ENCODE results near the gene G3BP1.

G3BP1 gene

GRCh38 chr5:151793358-151793757 is 21.6 kb downstream of the G3BP1 start:
- Histone ChIP-seq H3K36me3 (ENCODE audit: control insufficient read depth in 2 of 2, insufficient read depth in 2 of 2, low read length in 2 of 2) (peaks cover 59 to 82% of the 10 kb centered on the region in 2 donors), H3K4me1 (ENCODE audit: control insufficient read depth in 2 of 2, insufficient read depth in 2 of 2, low read length in 2 of 2) (no peaks in the 10 kb centered on the region), H3K9me3 (ENCODE audit: control insufficient read depth in 2 of 2, low read length in 2 of 2) (no peaks in the 10 kb centered on the region), H3K4me3 (ENCODE audit: low read length in 2 of 2) (no peak overlapping the region), H3K27me3 (ENCODE audit: control insufficient read depth in 2 of 2, insufficient read depth in 2 of 2, low read length in 2 of 2) (no peaks in the 10 kb centered on the region), H3K27ac (ENCODE audit: low read depth in 2 of 2, low read length in 2 of 2) (no peak overlapping the region), H3K9ac (ENCODE audit: low read depth in 1 of 2, low read length in 2 of 2) (no peak overlapping the region)

DNA sequence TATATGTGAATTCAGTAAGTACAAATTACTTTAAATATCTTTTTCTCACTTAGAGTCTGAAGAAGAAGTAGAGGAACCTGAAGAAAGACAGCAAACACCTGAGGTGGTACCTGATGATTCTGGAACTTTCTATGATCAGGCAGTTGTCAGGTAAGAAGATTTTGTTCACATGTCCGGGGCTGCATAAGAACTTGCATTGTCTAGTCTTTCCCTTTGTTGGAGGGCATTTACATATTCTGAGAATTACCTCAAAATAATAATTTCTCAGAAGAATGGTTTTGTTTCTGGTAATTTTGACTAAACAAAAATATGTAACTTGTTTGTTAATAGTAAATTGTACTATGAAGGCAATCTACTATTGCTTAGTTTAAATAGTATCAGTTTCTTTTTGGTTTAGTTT is 23.7 kb downstream of the G3BP1 start:
- Histone ChIP-seq H3K27me3 (ENCODE audit: control insufficient read depth in 2 of 2, insufficient read depth in 2 of 2, low read length in 2 of 2) (no peaks in the 10 kb centered on the region), H3K9me3 (ENCODE audit: control insufficient read depth in 2 of 2, low read length in 2 of 2) (no peaks in the 10 kb centered on the region), H3K27ac (ENCODE audit: low read depth in 2 of 2, low read length in 2 of 2) (no peak overlapping the region), H3K4me3 (ENCODE audit: low read length in 2 of 2) (no peak overlapping the region), H3K36me3 (ENCODE audit: control insufficient read depth in 2 of 2, insufficient read depth in 2 of 2, low read length in 2 of 2) (peaks cover 67 to 86% of the 10 kb centered on the region in 2 donors), H3K9ac (ENCODE audit: low read depth in 1 of 2, low read length in 2 of 2) (no peak overlapping the region), H3K4me1 (ENCODE audit: control insufficient read depth in 2 of 2, insufficient read depth in 2 of 2, low read length in 2 of 2) (no peaks in the 10 kb centered on the region)

DNA sequence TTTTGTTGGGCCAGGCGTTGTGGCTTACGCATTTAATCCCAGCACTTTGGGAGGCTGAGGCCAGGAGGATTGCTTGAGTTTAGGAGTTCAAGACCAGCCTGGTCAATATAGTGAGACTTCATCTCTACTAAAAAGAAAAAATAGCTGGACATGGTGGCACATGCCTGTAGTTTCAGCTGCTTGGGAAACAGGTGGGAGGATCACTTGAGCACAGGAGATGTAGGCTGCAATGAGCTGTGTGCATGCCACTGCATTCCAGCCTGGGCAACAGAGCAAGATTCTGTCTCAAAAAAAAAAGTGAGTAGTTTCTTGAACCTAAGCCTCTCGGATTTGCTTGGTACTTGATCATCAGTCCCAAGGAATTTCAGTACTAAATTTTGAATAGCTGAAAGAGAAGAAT is 26.9 kb downstream of the G3BP1 start:
- H3K9me3 ChIP-seq (ENCODE audit: control insufficient read depth in 2 of 2, low read length in 2 of 2), result no peaks in the 10 kb centered on the region
- H3K4me1 ChIP-seq (ENCODE audit: control insufficient read depth in 2 of 2, insufficient read depth in 2 of 2, low read length in 2 of 2), result no peaks in the 10 kb centered on the region
- H3K27ac ChIP-seq (ENCODE audit: low read depth in 2 of 2, low read length in 2 of 2), result no peak overlapping the region
- H3K9ac ChIP-seq (ENCODE audit: low read depth in 1 of 2, low read length in 2 of 2), result no peak overlapping the region
- peaks cover 59 to 75% of the 10 kb centered on the region in 2 donors for H3K36me3 ChIP-seq (ENCODE audit: control insufficient read depth in 2 of 2, insufficient read depth in 2 of 2, low read length in 2 of 2)
- H3K4me3 ChIP-seq (ENCODE audit: low read length in 2 of 2), result no peak overlapping the region
- H3K27me3 ChIP-seq (ENCODE audit: control insufficient read depth in 2 of 2, insufficient read depth in 2 of 2, low read length in 2 of 2), result no peaks in the 10 kb centered on the region

DNA sequence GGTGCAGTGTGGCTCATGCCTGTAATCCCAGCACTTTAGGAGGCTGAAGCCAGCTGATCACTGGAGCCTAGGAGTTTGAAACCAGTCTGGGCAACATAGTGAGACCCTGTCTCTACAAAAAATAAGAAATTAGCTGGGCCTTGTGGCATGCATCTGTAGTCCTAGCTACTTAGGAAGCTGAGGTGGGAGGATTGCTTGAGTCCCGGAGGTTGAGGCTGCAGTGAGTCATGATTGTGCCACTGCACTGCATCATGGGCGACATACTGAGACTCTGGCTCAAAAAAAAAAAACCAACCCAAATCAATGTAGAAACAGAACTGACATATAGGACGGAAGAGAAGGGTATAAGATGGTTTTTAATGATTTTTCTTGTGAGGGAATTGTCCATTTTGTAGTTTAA is 27.7 kb downstream of the G3BP1 start:
- Histone ChIP-seq H3K9ac (ENCODE audit: low read depth in 1 of 2, low read length in 2 of 2) (no peak overlapping the region), H3K9me3 (ENCODE audit: control insufficient read depth in 2 of 2, low read length in 2 of 2) (no peaks in the 10 kb centered on the region), H3K36me3 (ENCODE audit: control insufficient read depth in 2 of 2, insufficient read depth in 2 of 2, low read length in 2 of 2) (peaks cover 55 to 76% of the 10 kb centered on the region in 2 donors), H3K27me3 (ENCODE audit: control insufficient read depth in 2 of 2, insufficient read depth in 2 of 2, low read length in 2 of 2) (no peaks in the 10 kb centered on the region), H3K4me3 (ENCODE audit: low read length in 2 of 2) (no peak overlapping the region), H3K27ac (ENCODE audit: low read depth in 2 of 2, low read length in 2 of 2) (no peak overlapping the region), H3K4me1 (ENCODE audit: control insufficient read depth in 2 of 2, insufficient read depth in 2 of 2, low read length in 2 of 2) (no peaks in the 10 kb centered on the region)

DNA sequence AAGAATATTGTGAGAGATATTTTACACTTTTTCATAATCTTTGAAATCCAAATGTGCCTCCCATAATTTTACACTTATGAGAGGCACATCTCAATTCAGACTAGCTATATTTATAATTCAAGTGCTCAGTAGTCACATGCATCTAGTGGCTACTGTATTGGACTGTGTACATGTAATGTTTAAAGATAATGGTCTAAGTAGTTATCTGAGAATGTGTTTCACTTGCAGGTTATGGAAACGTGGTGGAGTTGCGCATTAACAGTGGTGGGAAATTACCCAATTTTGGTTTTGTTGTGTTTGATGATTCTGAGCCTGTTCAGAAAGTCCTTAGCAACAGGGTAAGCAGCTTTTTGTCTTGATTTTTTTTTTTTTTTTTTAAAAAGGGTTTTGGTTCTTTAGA is 28.8 kb downstream of the G3BP1 start:
- Histone ChIP-seq H3K9ac (ENCODE audit: low read depth in 1 of 2, low read length in 2 of 2) (no peak overlapping the region), H3K9me3 (ENCODE audit: control insufficient read depth in 2 of 2, low read length in 2 of 2) (no peaks in the 10 kb centered on the region), H3K27me3 (ENCODE audit: control insufficient read depth in 2 of 2, insufficient read depth in 2 of 2, low read length in 2 of 2) (no peaks in the 10 kb centered on the region), H3K4me3 (ENCODE audit: low read length in 2 of 2) (no peak overlapping the region), H3K27ac (ENCODE audit: low read depth in 2 of 2, low read length in 2 of 2) (no peak overlapping the region), H3K4me1 (ENCODE audit: control insufficient read depth in 2 of 2, insufficient read depth in 2 of 2, low read length in 2 of 2) (no peaks in the 10 kb centered on the region), H3K36me3 (ENCODE audit: control insufficient read depth in 2 of 2, insufficient read depth in 2 of 2, low read length in 2 of 2) (peaks cover 48 to 66% of the 10 kb centered on the region in 2 donors)

DNA sequence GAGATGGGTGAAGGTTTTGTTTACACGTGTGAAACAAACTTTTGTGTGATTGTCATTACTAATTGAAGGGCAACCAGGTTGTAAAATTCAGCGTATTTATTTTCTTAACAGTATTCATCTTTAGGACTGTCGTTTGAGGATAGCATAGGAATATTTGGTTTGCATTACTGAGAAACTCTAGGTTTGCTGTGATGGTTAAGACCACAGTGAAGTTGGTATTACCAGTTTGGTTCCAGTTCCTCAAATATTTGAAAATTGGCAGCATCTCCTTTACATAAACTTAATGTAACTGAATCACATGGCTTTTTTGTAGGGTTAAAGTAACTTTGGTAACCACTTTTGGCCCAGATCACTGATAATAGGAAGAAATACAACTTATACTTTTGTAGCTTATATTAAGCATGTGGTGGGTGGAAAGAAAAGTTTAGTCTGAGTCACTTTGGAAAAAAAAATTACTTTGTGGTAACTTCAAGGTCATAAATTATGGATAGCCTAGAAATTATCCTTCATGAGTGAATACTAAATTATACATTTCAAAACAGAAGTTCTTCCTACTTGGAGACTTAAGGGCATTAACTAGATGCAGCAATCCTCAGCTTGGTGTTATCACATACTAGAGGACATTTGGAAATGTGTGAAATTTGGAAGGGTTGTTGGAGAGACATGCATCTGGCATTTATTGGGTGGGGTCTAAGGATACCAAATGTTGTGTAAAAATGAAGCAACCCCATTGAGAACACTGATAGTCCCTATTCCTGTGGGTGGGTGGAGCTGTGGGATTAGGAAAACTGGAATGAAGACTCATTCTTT is 33.9 kb downstream of the G3BP1 start:
- no peaks in the 10 kb centered on the region for H3K27me3 ChIP-seq (ENCODE audit: control insufficient read depth in 2 of 2, insufficient read depth in 2 of 2, low read length in 2 of 2)
- H3K27ac ChIP-seq (ENCODE audit: low read depth in 2 of 2, low read length in 2 of 2), result no peak overlapping the region
- H3K4me3 ChIP-seq (ENCODE audit: low read length in 2 of 2), result no peak overlapping the region
- no peak overlapping the region for H3K9ac ChIP-seq (ENCODE audit: low read depth in 1 of 2, low read length in 2 of 2)
- no peaks in the 10 kb centered on the region for H3K9me3 ChIP-seq (ENCODE audit: control insufficient read depth in 2 of 2, low read length in 2 of 2)
- no peaks in the 10 kb centered on the region for H3K4me1 ChIP-seq (ENCODE audit: control insufficient read depth in 2 of 2, insufficient read depth in 2 of 2, low read length in 2 of 2)
- H3K36me3 ChIP-seq (ENCODE audit: control insufficient read depth in 2 of 2, insufficient read depth in 2 of 2, low read length in 2 of 2), result peaks cover 42 to 49% of the 10 kb centered on the region in 2 donors

DNA sequence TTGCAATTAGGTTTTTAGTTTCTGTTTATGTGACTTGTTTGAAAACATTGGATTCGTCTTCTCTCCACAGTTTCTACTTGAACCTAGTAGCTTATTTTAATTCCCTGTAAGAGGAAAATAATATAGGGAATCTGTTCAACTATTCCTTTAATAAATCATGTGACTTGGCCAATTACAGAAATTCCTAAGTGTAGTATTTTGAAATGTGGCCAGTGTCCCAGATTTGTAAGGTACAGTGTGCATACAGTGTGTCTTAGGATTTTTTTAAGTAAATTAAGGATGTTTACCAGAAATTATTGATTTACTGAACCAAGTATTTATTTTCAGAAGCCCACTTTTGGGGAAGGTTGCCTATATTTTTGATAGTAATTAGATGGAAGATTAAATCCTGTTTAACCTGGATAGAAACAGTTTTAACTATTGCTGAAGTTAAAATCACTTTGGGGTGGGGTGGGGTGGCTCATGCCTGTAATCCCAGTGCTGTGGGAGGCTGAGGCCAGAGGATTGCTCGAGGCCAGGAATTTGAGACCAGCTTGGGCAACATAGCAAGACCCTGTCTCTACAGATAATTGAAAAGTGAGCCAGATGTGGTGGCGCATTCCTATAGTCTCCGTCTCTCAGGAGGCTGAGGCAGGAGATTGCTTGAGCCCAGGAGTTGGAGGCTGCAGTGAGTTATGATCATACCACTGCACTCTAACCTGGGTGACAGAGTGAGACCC is 36.9 kb downstream of the G3BP1 start:
- Histone ChIP-seq H3K4me1 (ENCODE audit: control insufficient read depth in 2 of 2, insufficient read depth in 2 of 2, low read length in 2 of 2) (no peaks in the 10 kb centered on the region), H3K27ac (ENCODE audit: low read depth in 2 of 2, low read length in 2 of 2) (no peak overlapping the region), H3K4me3 (ENCODE audit: low read length in 2 of 2) (no peak overlapping the region), H3K9me3 (ENCODE audit: control insufficient read depth in 2 of 2, low read length in 2 of 2) (no peaks in the 10 kb centered on the region), H3K9ac (ENCODE audit: low read depth in 1 of 2, low read length in 2 of 2) (no peak overlapping the region), H3K27me3 (ENCODE audit: control insufficient read depth in 2 of 2, insufficient read depth in 2 of 2, low read length in 2 of 2) (no peaks in the 10 kb centered on the region), H3K36me3 (ENCODE audit: control insufficient read depth in 2 of 2, insufficient read depth in 2 of 2, low read length in 2 of 2) (peaks cover 46 to 48% of the 10 kb centered on the region in 2 donors)

DNA sequence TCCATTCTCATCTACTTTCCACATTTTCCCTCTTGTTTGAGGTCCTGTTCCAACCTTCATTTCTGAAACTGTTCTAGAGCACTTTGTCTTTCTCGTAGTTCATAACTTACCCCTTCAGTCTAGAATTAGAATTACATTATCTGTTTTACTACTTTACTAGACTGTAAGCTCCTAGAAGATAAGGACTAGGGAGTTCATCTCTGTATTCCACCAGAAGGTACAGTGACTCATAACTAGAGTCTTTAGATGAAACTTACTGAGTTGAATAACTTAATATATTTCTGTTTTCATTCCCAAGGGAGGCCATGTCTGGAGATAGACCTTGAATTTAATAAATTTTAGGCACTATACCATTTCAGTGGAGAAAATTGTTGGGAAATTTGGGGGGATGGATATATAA is 38.7 kb downstream of the G3BP1 start:
- no peaks in the 10 kb centered on the region for H3K4me1 ChIP-seq (ENCODE audit: control insufficient read depth in 2 of 2, insufficient read depth in 2 of 2, low read length in 2 of 2)
- H3K36me3 ChIP-seq (ENCODE audit: control insufficient read depth in 2 of 2, insufficient read depth in 2 of 2, low read length in 2 of 2), result peaks cover 39 to 51% of the 10 kb centered on the region in 2 donors
- no peaks in the 10 kb centered on the region for H3K9me3 ChIP-seq (ENCODE audit: control insufficient read depth in 2 of 2, low read length in 2 of 2)
- H3K27me3 ChIP-seq (ENCODE audit: control insufficient read depth in 2 of 2, insufficient read depth in 2 of 2, low read length in 2 of 2), result no peaks in the 10 kb centered on the region
- H3K4me3 ChIP-seq (ENCODE audit: low read length in 2 of 2), result no peak overlapping the region
- H3K27ac ChIP-seq (ENCODE audit: low read depth in 2 of 2, low read length in 2 of 2), result no peak overlapping the region
- no peak overlapping the region for H3K9ac ChIP-seq (ENCODE audit: low read depth in 1 of 2, low read length in 2 of 2)

DNA sequence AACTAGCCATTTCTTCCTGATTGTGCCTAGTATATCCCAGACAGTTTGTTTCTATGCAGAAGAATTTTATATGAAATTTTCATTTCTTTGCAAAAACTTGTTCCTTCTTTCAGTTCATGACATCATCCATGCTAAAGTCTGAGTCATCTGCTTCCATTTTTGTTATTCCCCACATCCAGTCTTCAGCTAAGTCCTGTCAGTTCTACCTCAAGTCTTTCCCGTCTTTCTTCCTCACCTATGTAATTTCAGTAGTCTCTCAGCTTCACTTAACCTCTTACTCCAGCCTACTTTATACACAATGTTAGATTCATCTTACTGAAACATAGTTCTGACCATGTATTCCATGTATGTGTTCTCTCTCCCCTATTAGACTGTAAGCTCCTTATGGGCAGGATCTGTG is 39.1 kb downstream of the G3BP1 start:
- no peak overlapping the region for H3K27ac ChIP-seq (ENCODE audit: low read depth in 2 of 2, low read length in 2 of 2)

GRCh38 chr5:151811593-151812321 is 40.0 kb downstream of the G3BP1 start:
- H3K9me3 ChIP-seq (ENCODE audit: control insufficient read depth in 2 of 2, low read length in 2 of 2), result no peaks in the 10 kb centered on the region
- no peaks in the 10 kb centered on the region for H3K4me1 ChIP-seq (ENCODE audit: control insufficient read depth in 2 of 2, insufficient read depth in 2 of 2, low read length in 2 of 2)
- peaks cover 31 to 44% of the 10 kb centered on the region in 2 donors for H3K36me3 ChIP-seq (ENCODE audit: control insufficient read depth in 2 of 2, insufficient read depth in 2 of 2, low read length in 2 of 2)
- no peak overlapping the region for H3K4me3 ChIP-seq (ENCODE audit: low read length in 2 of 2)
- H3K27ac ChIP-seq (ENCODE audit: low read depth in 2 of 2, low read length in 2 of 2), result no peak overlapping the region
- H3K27me3 ChIP-seq (ENCODE audit: control insufficient read depth in 2 of 2, insufficient read depth in 2 of 2, low read length in 2 of 2), result no peaks in the 10 kb centered on the region
- no peak overlapping the region for H3K9ac ChIP-seq (ENCODE audit: low read depth in 1 of 2, low read length in 2 of 2)

More for the DNA sequence above, 39.1 kb downstream of the G3BP1 start:
- Histone ChIP-seq H3K9me3 (ENCODE audit: control insufficient read depth in 2 of 2, low read length in 2 of 2) (no peaks in the 10 kb centered on the region), H3K27me3 (ENCODE audit: control insufficient read depth in 2 of 2, insufficient read depth in 2 of 2, low read length in 2 of 2) (no peaks in the 10 kb centered on the region), H3K4me1 (ENCODE audit: control insufficient read depth in 2 of 2, insufficient read depth in 2 of 2, low read length in 2 of 2) (no peaks in the 10 kb centered on the region), H3K36me3 (ENCODE audit: control insufficient read depth in 2 of 2, insufficient read depth in 2 of 2, low read length in 2 of 2) (peaks cover 37 to 48% of the 10 kb centered on the region in 2 donors), H3K4me3 (ENCODE audit: low read length in 2 of 2) (no peak overlapping the region), H3K9ac (ENCODE audit: low read depth in 1 of 2, low read length in 2 of 2) (no peak overlapping the region)

All from mucosa of rectum (tissue), 2 donors.